Panc1 (cell line): Measurements from ENCODE around the gene ALKAL2. TPM values are rescaled to one million over a fixed set of nuclear protein-coding genes. Genes with fewer than 3 reads are reported as not detected.

Experiments
- ATAC-seq: fragments of 200-7000 bp; cut with Tn5 transposase; 2 replicates; pipeline ENCODE4 v1.9.1; 2020; ENCODE audit warnings: mild to moderate bottlenecking, moderate library complexity
- BruUV-seq: library from RNA; stranded (reverse); fragments of 400-500 nt; replicated peaks from 2 replicates; lab custom pipeline; 2021; lab: Mats Ljungman, UMichigan
- CTCF ChIA-PET: fragments of 300-600 bp; sonication (Branson Sonifier 250); formaldehyde crosslinking; loops from one replicate; lab custom pipeline; 2022; ENCODE audit warnings: antibody characterized with exemption; lab: Charles Lee
- POLR2A ChIA-PET: fragments of 300-600 bp; sonication (Branson Sonifier 250); formaldehyde crosslinking; loops from one replicate; lab custom pipeline; 2022; ENCODE audit warnings: antibody characterized with exemption; lab: Charles Lee
- DNase-seq: peaks from one replicate; pipeline ENCODE4 v3.0.0-alpha.2; 2010; ENCODE audit warnings: low read depth, low spot score
- H3K27ac ChIP-seq: 2 replicates; pipeline ENCODE4 v1.5.1; 2011; ENCODE audit warnings: mild to moderate bottlenecking, low read length, inconsistent platforms
- H3K27me3 ChIP-seq: fragments of 200-500 bp; sonication (Bioruptor generic); 2 replicates; pipeline ENCODE4 v1.6.0; 2014; ENCODE audit warnings: low read length, inconsistent platforms; ENCODE audit not compliant: control insufficient read depth, insufficient read depth
- H3K36me3 ChIP-seq: fragments of 200-500 bp; sonication (Bioruptor generic); 2 replicates; pipeline ENCODE4 v1.5.1; 2014; ENCODE audit warnings: inconsistent platforms, mild to moderate bottlenecking, low read length, moderate library complexity; ENCODE audit not compliant: control insufficient read depth, insufficient read depth
- H3K4me1 ChIP-seq: 2 replicates; pipeline ENCODE4 v1.5.1; 2011; ENCODE audit warnings: inconsistent platforms, mild to moderate bottlenecking, low read length, moderate library complexity; ENCODE audit not compliant: control insufficient read depth, insufficient read depth
- H3K4me3 ChIP-seq, 2 experiments: 2 replicates each; pipeline ENCODE4 v1.5.1; 2011 to 2012; ENCODE audit warnings: low read depth in 2 of 2, low read length in 2 of 2, mild to moderate bottlenecking in 2 of 2, inconsistent platforms in 1 of 2, moderate library complexity in 1 of 2
- H3K9me3 ChIP-seq: fragments of 200-500 bp; sonication (Bioruptor generic); 2 replicates; pipeline ENCODE4 v1.5.1; 2014; ENCODE audit warnings: low read depth, mild to moderate bottlenecking, inconsistent platforms, low read length, moderate library complexity; ENCODE audit not compliant: control insufficient read depth, insufficient read depth
- CTCF ChIP-seq: fragments of 450-650 bp; IDR thresholded peaks from 2 replicates; pipeline ENCODE4 v1.5.1; 2017; ENCODE audit warnings: mild to moderate bottlenecking
- POLR2AphosphoS5 ChIP-seq: IDR thresholded peaks from 2 replicates; pipeline ENCODE4 v1.6.1; 2012; ENCODE audit warnings: mild to moderate bottlenecking, low read depth, low read length, moderate library complexity
- REST ChIP-seq, 2 experiments: IDR thresholded peaks; 2 replicates each; pipeline ENCODE4 v1.6.1; 2011 to 2012; ENCODE audit warnings: low read depth in 2 of 2, control low read depth in 1 of 2, low read length in 1 of 2, mild to moderate bottlenecking in 1 of 2, moderate library complexity in 1 of 2; ENCODE audit not compliant: insufficient read depth in 1 of 2
- SIN3A ChIP-seq: IDR thresholded peaks from 2 replicates; pipeline ENCODE4 v1.6.1; 2012; ENCODE audit warnings: low read depth, mild to moderate bottlenecking, low read length, moderate library complexity, borderline replicate concordance; ENCODE audit not compliant: insufficient read depth
- TCF7L2 ChIP-seq: IDR thresholded peaks from 2 replicates; pipeline ENCODE4 v1.6.1; 2011; ENCODE audit warnings: mild to moderate bottlenecking, low read depth, low read length, inconsistent platforms
- in situ Hi-C: cut with HindIII; loops from 2 replicates; pipeline ENCODE4 v1.10.0; 2016; ENCODE audit warnings: low sequenced_read_pairs, low pct_unique_long_range_greater_than_20kb
- intact Hi-C: fragments of 100-400 bp; cut with micrococcal nuclease; formaldehyde crosslinking; loops from one replicate; pipeline ENCODE4 v1.10.0; 2022; ENCODE audit not compliant: unreplicated experiment
- total RNA-seq: library from RNA; stranded (reverse); gene quantifications from one replicate; pipeline ENCODE4 v1.2.1, GENCODE V29; 2021; ENCODE audit not compliant: unreplicated experiment

ALKAL2 gene
- total RNA-seq, 1 experiment from 2014 or later = not detected

- CTCF ChIA-PET = no interaction called here
- Histone ChIP-seq H3K27me3 (no peaks in the 10 kb centered on the region), H3K4me1 (no peaks in the 10 kb centered on the region), H3K36me3 (no peaks in the 10 kb centered on the region), H3K4me3 (no peak overlapping the region), H3K9me3 (peaks cover under 1% of the 10 kb centered on the region; the same call in 1 of the 2 replicates), H3K27ac (no peak overlapping the region)
- TF ChIP-seq POLR2AphosphoS5 = no peak
- no peak for TF ChIP-seq REST (IDR thresholded peaks at IDR 0.05; ENCODE audit: insufficient read depth in 1 of 2, low read depth in 2 of 2, low read length in 1 of 2)
- TF ChIP-seq CTCF = no peak
- no peak for TF ChIP-seq TCF7L2
- intact Hi-C loops (no loop called here), in situ Hi-C loops (no loop called here)
- POLR2A ChIA-PET = no interaction called here
- BruUV-seq = no TSS peak
- ATAC-seq = no peak
- no peak for DNase-seq
These were observed 34.7 kb downstream of the ALKAL2 start for GRCh38 chr2:253202-253638.

- Histone ChIP-seq H3K9me3 (no peaks in the 10 kb centered on the region), H3K36me3 (no peaks in the 10 kb centered on the region), H3K27ac (no peak overlapping the region), H3K27me3 (no peaks in the 10 kb centered on the region), H3K4me1 (no peaks in the 10 kb centered on the region), H3K4me3 (no peak overlapping the region)
- DNase-seq (no peak), ATAC-seq (no peak)
- BruUV-seq = no TSS peak
- in situ Hi-C loops (no loop called here), intact Hi-C loops (no loop called here)
- TF ChIP-seq REST (IDR thresholded peaks at IDR 0.05; ENCODE audit: insufficient read depth in 1 of 2, low read depth in 2 of 2, low read length in 1 of 2) (no peak), POLR2AphosphoS5 (no peak), SIN3A (no peak), CTCF (no peak), TCF7L2 (no peak)
- ChIA-PET POLR2A (no interaction called here), CTCF (no interaction called here)
These were observed 35.8 kb downstream of the ALKAL2 start for GRCh38 chr2:252001-252602.
